Endothelial cell of umbilical vein (primary cell): ENCODE measurements around the gene SPARC. TPM values are rescaled to one million over a fixed set of nuclear protein-coding genes. Genes with fewer than 3 reads are reported as not detected.

Experiments
- BruUV-seq: library from RNA; stranded (reverse); fragments of 400-500 nt; replicated peaks from 2 replicates; lab custom pipeline; 2021; lab: Mats Ljungman, UMichigan
- CTCF ChIA-PET: fragments of 300-600, 350-600 bp; sonication (Branson Sonifier 250); formaldehyde crosslinking; loops from one replicate; lab custom pipeline; 2021; ENCODE audit warnings: antibody characterized with exemption, inconsistent platforms; lab: Charles Lee
- POLR2A ChIA-PET: fragments of 300-600, 350-600 bp; sonication (Branson Sonifier 250); formaldehyde crosslinking; loops from one replicate; lab custom pipeline; 2021; ENCODE audit warnings: antibody characterized with exemption, inconsistent platforms; lab: Charles Lee
- DNase-seq: peaks from one replicate; pipeline ENCODE4 v3.0.0-alpha.2; 2011; ENCODE audit warnings: low read depth, low spot score
- FAIRE-seq: peaks from 2 replicates; lab custom pipeline; 2011; peaks lifted over from hg19 to GRCh38; lab: Jason Lieb, UNC
- H2AFZ ChIP-seq: 2 replicates; pipeline ENCODE4 v1.6.0; 2012; ENCODE audit warnings: low read depth, low read length, control low read depth, inconsistent platforms
- H3K27ac ChIP-seq: 2 replicates; pipeline ENCODE4 v1.5.1; 2011; ENCODE audit warnings: low read depth, mild to moderate bottlenecking, control low read depth, low read length, moderate library complexity; ENCODE audit not compliant: insufficient read depth
- H3K27me3 ChIP-seq, 2 experiments: 2 replicates each; pipeline versions ENCODE4 v1.6.0 to v1.6.1; 2011; ENCODE audit warnings: low read length in 2 of 2, mixed read lengths in 1 of 2; ENCODE audit not compliant: control insufficient read depth in 2 of 2, insufficient read depth in 2 of 2
- H3K36me3 ChIP-seq, 2 experiments: 2 replicates in 1 of 2; 3 replicates in 1 of 2; pipeline ENCODE4 v1.5.1; 2011; ENCODE audit warnings: low read length in 2 of 2, mild to moderate bottlenecking in 1 of 2, moderate library complexity in 1 of 2; ENCODE audit not compliant: control insufficient read depth in 2 of 2, insufficient read depth in 2 of 2; ENCODE audit errors: extremely low read depth in 1 of 2
- H3K4me1 ChIP-seq: 3 replicates; pipeline ENCODE4 v1.5.1; 2011; ENCODE audit warnings: mild to moderate bottlenecking, low read length; ENCODE audit not compliant: control insufficient read depth, insufficient read depth; ENCODE audit errors: extremely low read depth
- H3K4me2 ChIP-seq: 2 replicates; pipeline ENCODE4 v1.6.1; 2011; ENCODE audit warnings: low read length, control low read depth, mixed read lengths; ENCODE audit not compliant: insufficient read depth
- H3K4me3 ChIP-seq, 3 experiments: fragments of 200-600 bp in 1 of 3; sonication (generic), shearing (Covaris generic) in 1 of 3; replicated peaks in 1 of 3; 2 replicates each; pipeline ENCODE4 v1.5.1; 2011 to 2016; ENCODE audit warnings: control low read depth in 3 of 3, low read length in 3 of 3, mild to moderate bottlenecking in 2 of 3, inconsistent platforms in 1 of 3, low read depth in 1 of 3, moderate library complexity in 1 of 3; ENCODE audit not compliant: insufficient read depth in 1 of 3
- H3K79me2 ChIP-seq: 2 replicates; pipeline ENCODE4 v1.6.0; 2012; ENCODE audit warnings: low read length, inconsistent platforms; ENCODE audit not compliant: control insufficient read depth, insufficient read depth
- H3K9ac ChIP-seq: replicated peaks from 2 replicates; pipeline ENCODE3; 2011; ENCODE audit warnings: low read length, control low read depth; ENCODE audit not compliant: insufficient read depth; ENCODE audit errors: extremely low read depth
- H3K9me1 ChIP-seq: replicated peaks from 3 replicates; pipeline ENCODE4 v1.6.0; 2011; ENCODE audit warnings: mild to moderate bottlenecking, low read length; ENCODE audit not compliant: control insufficient read depth, insufficient read depth; ENCODE audit errors: extremely low read depth
- H3K9me3 ChIP-seq: replicated peaks from 2 replicates; pipeline ENCODE4 v1.5.1; 2012; ENCODE audit warnings: low read length, inconsistent platforms; ENCODE audit not compliant: control insufficient read depth, insufficient read depth
- H4K20me1 ChIP-seq: replicated peaks from 2 replicates; pipeline ENCODE3; 2011; ENCODE audit warnings: mild to moderate bottlenecking, low read length; ENCODE audit not compliant: control insufficient read depth, insufficient read depth; ENCODE audit errors: extremely low read depth
- CTCF ChIP-seq, 2 donors: IDR thresholded peaks; 1 replicate in 1 of 2; 2 replicates in 1 of 2; pipeline ENCODE4 v1.5.1; 2011; ENCODE audit warnings: low read length in 2 of 2, mild to moderate bottlenecking in 2 of 2, moderate library complexity in 2 of 2, control low read depth in 1 of 2, inconsistent platforms in 1 of 2, low read depth in 1 of 2; ENCODE audit not compliant: insufficient read depth in 1 of 2; ENCODE audit errors: extremely low read depth in 1 of 2
- EZH2 ChIP-seq: IDR thresholded peaks from 2 replicates; pipeline ENCODE4 v1.6.1; 2012; ENCODE audit warnings: borderline replicate concordance, low read depth, mild to moderate bottlenecking, moderate library complexity, low read length, inconsistent platforms; ENCODE audit not compliant: severe bottlenecking
- FOS ChIP-seq: IDR thresholded peaks from 2 replicates; pipeline ENCODE4 v1.6.1; 2011; ENCODE audit warnings: mild to moderate bottlenecking, low read length, moderate library complexity, borderline replicate concordance; ENCODE audit not compliant: insufficient read depth
- GATA2 ChIP-seq: IDR thresholded peaks from 2 replicates; pipeline ENCODE4 v1.7.0; 2011; ENCODE audit warnings: low read depth, mild to moderate bottlenecking, moderate library complexity, mixed read lengths, low read length; ENCODE audit not compliant: insufficient read length, insufficient read depth
- JUN ChIP-seq: IDR thresholded peaks from 2 replicates; pipeline ENCODE4 v1.6.1; 2011; ENCODE audit warnings: borderline replicate concordance, low read depth; ENCODE audit not compliant: insufficient read length, insufficient read depth
- MAX ChIP-seq: IDR thresholded peaks from 2 replicates; pipeline ENCODE4 v1.6.1; 2011; ENCODE audit not compliant: insufficient read depth, insufficient read length
- MYC ChIP-seq: IDR thresholded peaks from one replicate; pipeline ENCODE4 v1.6.1; 2011; ENCODE audit warnings: mild to moderate bottlenecking, low read depth, low read length
- POLR2A ChIP-seq: IDR thresholded peaks from 2 replicates; pipeline ENCODE4 v1.6.1; 2012; ENCODE audit warnings: low read depth, mild to moderate bottlenecking, control low read depth, low read length
- POLR2AphosphoS5 ChIP-seq: IDR thresholded peaks from 2 replicates; pipeline ENCODE4 v1.6.1; 2012; ENCODE audit warnings: low read depth, mild to moderate bottlenecking, control low read depth, low read length, moderate library complexity; ENCODE audit not compliant: insufficient read depth
- dilution Hi-C: fragments of 300-500 bp; cut with MboI; formaldehyde crosslinking; loops from one replicate; pipeline ENCODE4 v1.15.0; 2019; ENCODE audit warnings: low sequenced_read_pairs; ENCODE audit not compliant: extremely low pct_ligation_motif_present
- intact Hi-C: fragments of 100-400 bp; cut with micrococcal nuclease; formaldehyde crosslinking; loops from one replicate; pipeline ENCODE4 v1.10.0; 2022
- polyA plus RNA-seq, 4 experiments: library from polyadenylated mRNA; depleted of rRNA in 3 of 4; stranded (reverse) in 3 of 4; unstranded in 1 of 4; fragments of >200 nt; gene quantifications; 2 replicates each; pipeline versions ENCODE4 v1.2.1 to v1.2.3, GENCODE V29; 2011 to 2012; ENCODE audit warnings: missing spikeins in 1 of 4
- total RNA-seq: library from RNA; stranded (reverse); gene quantifications from 2 replicates; pipeline ENCODE4 v1.2.3, GENCODE V29; 2021

The SPARC gene
- total and polyA plus RNA-seq, 2 donors (not counting 3 experiments of a cell fraction or from before 2014, with no cell fraction given), result 2,962 to 3,114 TPM

GRCh38 chr5:151637676-151638075 lies 49.0 kb downstream of the SPARC start:
- dilution Hi-C loops (no loop called here), intact Hi-C loops (no loop called here)
- H3K9ac ChIP-seq, result no peak overlapping the region
- ChIA-PET CTCF (interaction anchor here (6.0 kb wide), 1 partner anchor 14 kb away, joined by 39 read pairs; no protein-coding TSS in a partner anchor), POLR2A (no interaction called here)
- BruUV-seq, result no TSS peak
- no peak overlapping the region for H3K4me2 ChIP-seq
- H3K4me1 ChIP-seq, result peaks cover 8% of the 10 kb centered on the region
- no peaks in the 10 kb centered on the region for H3K9me1 ChIP-seq
- H2AFZ ChIP-seq, result no peak overlapping the region
- peaks cover 3 to 4% of the 10 kb centered on the region in 2 experiments for H3K27me3 ChIP-seq
- H4K20me1 ChIP-seq, result no peaks in the 10 kb centered on the region
- no peak for FAIRE-seq
- no peaks in the 10 kb centered on the region for H3K79me2 ChIP-seq
- H3K36me3 ChIP-seq, result no peaks in the 10 kb centered on the region
- no peak overlapping the region for H3K4me3 ChIP-seq
- H3K9me3 ChIP-seq, result no peaks in the 10 kb centered on the region
- no peak overlapping the region for H3K27ac ChIP-seq
- no peak for TF ChIP-seq FOS
- no peak for TF ChIP-seq JUN
- TF ChIP-seq EZH2, result no peak
- TF ChIP-seq MAX, result no peak
- TF ChIP-seq GATA2, result no peak
- TF ChIP-seq POLR2A, result no peak
- no peak for TF ChIP-seq CTCF (IDR thresholded peaks at IDR 0.05; ENCODE audit: extremely low read depth in 1 of 2, insufficient read depth in 1 of 2, low read depth in 1 of 2, low read length in 2 of 2)
- no peak for TF ChIP-seq POLR2AphosphoS5
- TF ChIP-seq MYC, result no peak
- no peak for DNase-seq
